Activated T-cell treated with anti-CD3 and anti-CD28 coated beads, Interleukin-2, amount 50 U/mL, for 72 hours (primary cell): ENCODE results near the gene NRDC. TPM values are rescaled to one million over a fixed set of nuclear protein-coding genes. Genes with fewer than 3 reads are reported as not detected.

Experiments
- ATAC-seq, 2 donors: fragments of 150-1000 bp; cut with Tn5 transposase; replicated peaks in 1 of 2; 2 replicates each; pipeline ENCODE4 v1.10.0; 2021; ENCODE audit warnings: moderate library complexity in 2 of 2, mild to moderate bottlenecking in 1 of 2
- DNase-seq, 2 donors: peaks; one replicate each; pipeline ENCODE4 v3.0.0; 2021 to 2022; ENCODE audit warnings: mixed read lengths in 1 of 2
- H3K27ac Mint-ChIP-seq: one replicate; pipeline ENCODE4 v1.8.0; 2022; ENCODE audit warnings: mild to moderate bottlenecking, moderate library complexity, mixed read lengths
- H3K27me3 Mint-ChIP-seq: one replicate; pipeline ENCODE4 v1.8.0; 2022; ENCODE audit warnings: low read depth, mixed read lengths
- H3K36me3 Mint-ChIP-seq, 2 donors: one replicate each; pipeline ENCODE4 v1.8.0; 2022; ENCODE audit warnings: mixed read lengths in 2 of 2, mild to moderate bottlenecking in 1 of 2; ENCODE audit not compliant: insufficient read depth in 2 of 2
- H3K4me1 Mint-ChIP-seq: one replicate; pipeline ENCODE4 v1.8.0; 2022; ENCODE audit warnings: low read depth, mixed read lengths
- H3K4me3 Mint-ChIP-seq, 2 donors: one replicate each; pipeline ENCODE4 v1.8.0; 2022; ENCODE audit warnings: mild to moderate bottlenecking in 2 of 2, mixed read lengths in 2 of 2, moderate library complexity in 2 of 2
- H3K9me3 Mint-ChIP-seq, 2 donors: one replicate each; pipeline ENCODE4 v1.8.0; 2022; ENCODE audit warnings: mixed read lengths in 2 of 2
- total RNA-seq, 2 donors: library from RNA; stranded (reverse); gene quantifications; one replicate each; pipeline ENCODE4 v1.2.3, GENCODE V29; 2022

Gene NRDC
- total RNA-seq: 100 to 1,000 TPM; 209 to 226 TPM

- no peaks in the 10 kb centered on the region for H3K36me3 Mint-ChIP-seq
Observed at GRCh38 chr1:51878616-51879336, at the start of gene NRDC. Gene NRDC, minus strand, starts transcription at chr1:51878727. Its CDS starts 112 bp downstream, at chr1:51878615.

DNA sequence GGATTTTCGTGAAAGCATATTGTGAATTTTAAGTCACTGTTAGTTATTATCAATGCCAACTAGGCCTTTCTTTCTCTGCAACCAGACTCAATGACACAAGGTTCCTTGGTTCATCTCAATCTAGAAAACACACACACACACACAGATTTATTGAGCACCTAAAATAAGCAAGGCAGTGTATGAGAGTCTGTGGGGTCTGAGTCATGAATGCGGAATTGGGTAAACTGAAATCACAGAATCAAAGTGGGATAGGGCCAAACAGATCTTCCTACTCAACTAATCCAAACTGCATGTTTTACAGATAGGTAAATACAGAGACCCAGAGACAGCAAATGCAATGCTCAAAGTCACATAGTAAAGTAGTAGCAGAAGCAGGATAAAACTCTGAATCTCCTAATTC lies 48.5 kb upstream of the NRDC start:
- Mint-ChIP-seq H3K4me1 (peaks cover 5% of the 10 kb centered on the region), H3K4me3 (no peak overlapping the region), H3K27ac (no peak overlapping the region), H3K36me3 (no peaks in the 10 kb centered on the region), H3K27me3 (peaks cover 7% of the 10 kb centered on the region), H3K9me3 (no peaks in the 10 kb centered on the region)
- ATAC-seq (no peak), DNase-seq (no peak)

More at GRCh38 chr1:51878616-51879336, at the start of gene NRDC:
- Mint-ChIP-seq H3K4me3 (no peak within 1 kb of the TSS), H3K27me3 (peaks cover 25% of the 10 kb centered on the region), H3K27ac (no peak within 1 kb of the TSS), H3K4me1 (peaks cover 45% of the 10 kb centered on the region), H3K9me3 (no peaks in the 10 kb centered on the region)
- peak; percentile 99 to 100 for DNase-seq
- ATAC-seq: peak; percentile 96

DNA sequence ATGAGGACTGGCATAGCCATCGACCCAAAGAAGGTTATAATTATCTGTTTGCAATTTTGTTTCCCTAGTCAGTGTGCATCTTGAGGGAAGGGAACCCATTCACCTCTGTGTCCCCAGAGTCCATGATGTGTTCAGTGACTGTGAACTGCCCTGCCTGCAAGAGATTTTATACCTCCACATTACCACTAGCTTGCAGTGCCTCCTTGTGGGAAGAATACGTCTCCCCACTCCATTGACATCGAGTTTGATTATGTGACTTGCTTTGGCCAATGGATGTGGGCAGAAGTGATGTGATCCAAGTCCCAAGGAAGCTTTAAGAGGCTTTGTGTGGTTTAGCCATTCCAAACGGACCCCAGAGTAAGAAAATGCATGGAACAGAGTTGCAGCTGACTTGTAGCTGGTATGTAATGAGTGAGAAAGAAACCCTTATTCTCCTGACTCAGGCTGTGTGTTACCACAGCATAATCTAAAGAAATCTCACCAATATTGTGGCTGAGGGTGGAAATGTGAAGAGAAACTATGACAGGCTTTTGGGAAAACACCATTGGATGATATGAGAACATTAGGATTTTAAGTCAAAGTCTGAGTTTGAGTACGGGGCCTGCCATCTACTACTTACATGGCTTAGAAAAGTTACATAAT lies 47.8 kb upstream of the NRDC start:
- Mint-ChIP-seq H3K36me3 (no peaks in the 10 kb centered on the region), H3K9me3 (no peaks in the 10 kb centered on the region), H3K4me3 (no peak overlapping the region), H3K4me1 (peaks cover 5% of the 10 kb centered on the region), H3K27me3 (peaks cover 14% of the 10 kb centered on the region), H3K27ac (no peak overlapping the region)
- DNase-seq: peak; percentile 4 to 16
- ATAC-seq: peak; percentile 68 to 76

DNA sequence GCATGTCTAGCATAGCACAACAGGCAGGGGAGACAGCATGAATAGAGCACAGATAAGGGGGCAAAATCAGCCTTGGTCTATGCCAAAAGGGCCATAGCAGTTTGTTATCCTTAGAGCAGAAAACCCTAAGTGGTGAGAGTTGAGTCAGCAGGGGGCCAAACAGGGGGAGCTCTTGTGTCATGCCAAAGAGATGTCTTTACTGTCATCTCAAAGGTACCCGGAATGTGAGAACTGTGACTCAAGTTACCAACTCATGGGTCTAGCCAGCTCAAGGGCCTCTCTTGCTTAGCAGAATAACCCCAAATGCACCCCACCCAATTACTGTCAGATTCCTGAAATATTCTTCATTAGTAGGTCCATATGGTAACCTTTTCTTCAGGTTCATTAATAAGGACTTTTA lies 45.9 kb upstream of the NRDC start:
- Mint-ChIP-seq H3K36me3 (no peaks in the 10 kb centered on the region), H3K27ac (no peak overlapping the region), H3K4me3 (no peak overlapping the region), H3K27me3 (peaks cover 28% of the 10 kb centered on the region), H3K4me1 (peaks cover 5% of the 10 kb centered on the region), H3K9me3 (no peaks in the 10 kb centered on the region)
- DNase-seq (peak; percentile 70), ATAC-seq (peak; percentile 88 to 89)

DNA sequence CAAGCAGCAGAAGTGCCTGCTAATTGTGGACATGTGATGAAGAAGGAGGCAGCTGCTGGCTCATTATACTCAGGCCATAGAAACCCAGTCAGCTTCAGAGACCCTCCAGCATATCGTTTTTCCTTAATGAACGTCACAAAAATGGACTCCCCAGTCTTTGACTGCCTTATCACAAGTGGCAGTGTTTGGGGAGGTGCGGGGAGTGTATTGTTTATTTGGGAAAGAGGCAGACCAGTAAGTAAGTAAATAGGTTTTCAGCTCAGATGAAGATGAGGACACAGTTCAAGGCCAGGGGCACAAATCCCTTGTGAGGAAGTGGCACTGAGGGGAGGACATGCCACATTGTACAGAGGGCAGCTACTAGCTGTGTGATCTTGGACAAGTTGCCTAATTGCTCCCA lies 43.5 kb upstream of the NRDC start:
- DNase-seq (no peak), ATAC-seq (no peak)
- Mint-ChIP-seq H3K4me3 (no peak overlapping the region), H3K36me3 (no peaks in the 10 kb centered on the region), H3K27ac (no peak overlapping the region), H3K9me3 (no peaks in the 10 kb centered on the region), H3K4me1 (peaks cover 5% of the 10 kb centered on the region), H3K27me3 (peaks cover 30% of the 10 kb centered on the region)

- H3K36me3 Mint-ChIP-seq: no peaks in the 10 kb centered on the region
- H3K9me3 Mint-ChIP-seq: no peaks in the 10 kb centered on the region
- DNase-seq: no peak
- no peak for ATAC-seq
- no peak overlapping the region for H3K27ac Mint-ChIP-seq
- no peaks in the 10 kb centered on the region for H3K4me1 Mint-ChIP-seq
- no peak overlapping the region for H3K4me3 Mint-ChIP-seq
- H3K27me3 Mint-ChIP-seq: peaks cover 30% of the 10 kb centered on the region
Observed at GRCh38 chr1:51920130-51920529, 41.6 kb upstream of the NRDC start.

GRCh38 chr1:51919684-51920083 lies 41.2 kb upstream of the NRDC start:
- Mint-ChIP-seq H3K4me3 (no peak overlapping the region), H3K27me3 (peaks cover 30% of the 10 kb centered on the region), H3K36me3 (no peaks in the 10 kb centered on the region), H3K27ac (no peak overlapping the region), H3K4me1 (no peaks in the 10 kb centered on the region), H3K9me3 (no peaks in the 10 kb centered on the region)
- DNase-seq (no peak), ATAC-seq (no peak)

DNA sequence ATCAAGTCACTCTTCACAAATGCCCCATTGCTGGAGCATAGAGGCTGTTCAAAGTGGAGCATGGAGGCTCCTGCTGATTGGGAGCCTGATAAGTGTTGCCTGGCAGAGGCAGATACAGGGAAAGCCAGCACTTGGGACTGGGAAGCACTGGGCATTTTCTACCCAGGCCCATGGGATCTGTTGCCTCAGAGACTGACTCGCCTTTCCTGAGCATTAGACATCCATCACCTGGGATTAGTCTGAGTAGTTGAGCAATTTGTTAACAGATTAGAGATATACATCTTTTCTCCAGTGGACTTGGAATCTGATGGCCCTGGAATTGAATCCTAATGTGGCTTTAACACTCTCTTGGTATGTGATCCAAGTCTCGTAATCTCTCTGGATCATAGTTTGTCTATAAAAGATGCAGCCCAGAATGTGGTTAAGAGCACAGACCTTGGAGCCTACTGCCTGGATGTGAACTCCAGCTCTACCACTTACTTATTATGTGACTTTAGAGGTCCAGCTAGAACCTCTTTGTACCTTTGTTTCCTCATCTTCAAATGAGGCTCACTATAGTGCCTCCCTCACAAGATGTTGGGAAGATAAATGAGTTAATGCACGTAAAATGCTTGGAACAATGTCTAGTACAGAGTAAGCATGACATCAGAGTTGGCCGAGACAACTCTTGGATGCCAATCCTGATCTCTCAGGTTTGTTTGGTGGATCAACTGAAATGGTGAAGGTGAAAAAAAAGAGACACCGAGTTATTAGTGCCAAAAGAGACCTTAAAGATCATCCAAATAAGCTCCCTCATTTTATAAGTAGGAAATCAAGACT lies 38.3 kb upstream of the NRDC start:
- Mint-ChIP-seq H3K36me3 (no peaks in the 10 kb centered on the region), H3K27ac (no peak overlapping the region), H3K9me3 (no peaks in the 10 kb centered on the region), H3K27me3 (peaks cover 29% of the 10 kb centered on the region), H3K4me1 (no peaks in the 10 kb centered on the region), H3K4me3 (no peak overlapping the region)
- ATAC-seq (no peak), DNase-seq (no peak)

DNA sequence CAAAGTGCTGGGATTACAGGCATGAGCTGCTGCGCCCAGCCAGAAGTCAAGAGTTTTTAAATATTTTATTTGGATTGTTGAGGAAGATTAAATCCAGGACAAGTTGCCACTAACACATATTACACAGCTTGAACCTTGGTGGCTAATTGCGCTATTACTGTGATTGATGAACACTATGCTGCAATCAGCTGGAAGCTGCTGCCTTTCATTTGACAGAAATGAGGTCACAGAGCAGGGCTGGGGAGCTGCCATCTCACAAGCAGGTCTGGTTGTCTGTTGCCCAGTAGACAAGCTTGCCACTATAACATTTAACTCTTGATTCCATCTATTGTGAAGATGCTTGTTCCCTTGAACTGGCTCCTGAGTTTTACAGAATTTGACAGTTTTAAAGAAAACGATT lies 37.4 kb upstream of the NRDC start:
- H3K9me3 Mint-ChIP-seq: no peaks in the 10 kb centered on the region
- no peak overlapping the region for H3K4me3 Mint-ChIP-seq
- H3K27ac Mint-ChIP-seq: no peak overlapping the region
- H3K27me3 Mint-ChIP-seq: peaks cover 20% of the 10 kb centered on the region
- H3K4me1 Mint-ChIP-seq: no peaks in the 10 kb centered on the region
- H3K36me3 Mint-ChIP-seq: no peaks in the 10 kb centered on the region
- DNase-seq: no peak
- no peak for ATAC-seq

DNA sequence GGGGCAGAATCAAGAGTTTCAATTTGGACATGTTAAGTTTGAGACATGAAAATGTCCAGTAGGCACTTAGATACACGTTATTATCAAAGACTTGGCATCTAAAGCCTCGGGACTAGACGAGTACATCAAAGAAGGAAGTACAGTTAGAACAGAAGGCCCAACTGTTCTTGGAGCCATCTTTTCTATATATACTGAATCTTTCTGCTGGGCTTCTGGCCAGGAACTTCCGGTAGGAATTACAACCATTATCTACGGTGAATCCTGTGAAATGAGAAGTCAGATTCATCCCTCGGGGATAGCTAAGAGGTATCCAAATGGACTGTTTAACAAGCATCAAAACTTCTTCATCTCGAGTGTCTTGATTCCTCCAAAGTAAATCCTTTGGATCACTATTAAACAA lies 34.4 kb upstream of the NRDC start:
- no peak overlapping the region for H3K27ac Mint-ChIP-seq
- peaks cover 7% of the 10 kb centered on the region for H3K27me3 Mint-ChIP-seq
- no peaks in the 10 kb centered on the region for H3K9me3 Mint-ChIP-seq
- DNase-seq (no peak), ATAC-seq (no peak)
- H3K4me3 Mint-ChIP-seq: no peak overlapping the region
- H3K4me1 Mint-ChIP-seq: peaks cover under 1% of the 10 kb centered on the region
- H3K36me3 Mint-ChIP-seq: no peaks in the 10 kb centered on the region

- Mint-ChIP-seq H3K4me1 (peaks cover 10% of the 10 kb centered on the region), H3K36me3 (peaks cover 2 to 3% of the 10 kb centered on the region in 2 donors), H3K4me3 (no peak overlapping the region), H3K27ac (no peak overlapping the region), H3K27me3 (peaks cover 6% of the 10 kb centered on the region), H3K9me3 (peaks cover 2% of the 10 kb centered on the region in 2 donors)
- ATAC-seq (no peak), DNase-seq (no peak)
Observed at GRCh38 chr1:51910221-51911000, 31.9 kb upstream of the NRDC start.

- Mint-ChIP-seq H3K27me3 (peaks cover 6% of the 10 kb centered on the region), H3K9me3 (peaks cover 2% of the 10 kb centered on the region in 2 donors)
Observed at GRCh38 chr1:51908499-51908898, 30.0 kb upstream of the NRDC start.

More at GRCh38 chr1:51908499-51908898, 30.0 kb upstream of the NRDC start:
- Mint-ChIP-seq H3K27ac (no peak overlapping the region), H3K36me3 (peaks cover 2 to 3% of the 10 kb centered on the region in 2 donors), H3K4me1 (peaks cover 10% of the 10 kb centered on the region), H3K4me3 (no peak overlapping the region)
- ATAC-seq (no peak), DNase-seq (no peak)
